Measurements from ENCODE around the gene GATAD1.
"Not testable (repeated sequence)": the region's sequence is repeated elsewhere in the genome, so short reads cannot be mapped to it uniquely, and the experiment has no call there.

DNA sequence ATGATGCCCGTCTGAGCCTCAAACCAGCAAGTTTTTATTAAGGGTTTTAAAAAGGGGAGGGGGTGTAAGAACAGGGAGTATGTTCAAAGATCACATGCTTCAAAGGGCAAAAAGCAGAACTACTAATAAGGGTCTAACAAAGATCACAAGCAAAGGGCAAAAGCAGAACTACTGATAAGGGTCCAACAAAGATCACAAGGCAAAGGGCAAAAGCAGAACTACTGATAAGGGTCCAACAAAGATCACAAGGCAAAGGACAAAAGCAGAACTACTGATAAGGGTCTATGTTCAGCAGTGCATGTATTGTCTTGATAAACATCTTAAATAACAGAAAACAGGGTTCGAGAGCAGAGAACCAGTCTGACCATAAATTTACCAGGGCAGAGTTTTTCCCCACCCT lies 4.6 kb upstream of the GATAD1 start:
- TF ChIP-seq, protein P1, sequence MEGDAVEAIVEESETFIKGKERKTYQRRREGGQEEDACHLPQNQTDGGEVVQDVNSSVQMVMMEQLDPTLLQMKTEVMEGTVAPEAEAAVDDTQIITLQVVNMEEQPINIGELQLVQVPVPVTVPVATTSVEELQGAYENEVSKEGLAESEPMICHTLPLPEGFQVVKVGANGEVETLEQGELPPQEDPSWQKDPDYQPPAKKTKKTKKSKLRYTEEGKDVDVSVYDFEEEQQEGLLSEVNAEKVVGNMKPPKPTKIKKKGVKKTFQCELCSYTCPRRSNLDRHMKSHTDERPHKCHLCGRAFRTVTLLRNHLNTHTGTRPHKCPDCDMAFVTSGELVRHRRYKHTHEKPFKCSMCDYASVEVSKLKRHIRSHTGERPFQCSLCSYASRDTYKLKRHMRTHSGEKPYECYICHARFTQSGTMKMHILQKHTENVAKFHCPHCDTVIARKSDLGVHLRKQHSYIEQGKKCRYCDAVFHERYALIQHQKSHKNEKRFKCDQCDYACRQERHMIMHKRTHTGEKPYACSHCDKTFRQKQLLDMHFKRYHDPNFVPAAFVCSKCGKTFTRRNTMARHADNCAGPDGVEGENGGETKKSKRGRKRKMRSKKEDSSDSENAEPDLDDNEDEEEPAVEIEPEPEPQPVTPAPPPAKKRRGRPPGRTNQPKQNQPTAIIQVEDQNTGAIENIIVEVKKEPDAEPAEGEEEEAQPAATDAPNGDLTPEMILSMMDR (IDR thresholded peaks at IDR 0.05) = not testable (repeated sequence)
- TF ChIP-seq POLR2A (IDR thresholded peaks at IDR 0.05) = not testable (repeated sequence)
